ENCODE results near the gene MFSD11. TPM values are rescaled to one million over a fixed set of nuclear protein-coding genes. Genes with fewer than 3 reads are reported as not detected.

Gene MFSD11
- total RNA-seq, 2 donors from 2014 or later: 49.7 to 52.3 TPM

DNA sequence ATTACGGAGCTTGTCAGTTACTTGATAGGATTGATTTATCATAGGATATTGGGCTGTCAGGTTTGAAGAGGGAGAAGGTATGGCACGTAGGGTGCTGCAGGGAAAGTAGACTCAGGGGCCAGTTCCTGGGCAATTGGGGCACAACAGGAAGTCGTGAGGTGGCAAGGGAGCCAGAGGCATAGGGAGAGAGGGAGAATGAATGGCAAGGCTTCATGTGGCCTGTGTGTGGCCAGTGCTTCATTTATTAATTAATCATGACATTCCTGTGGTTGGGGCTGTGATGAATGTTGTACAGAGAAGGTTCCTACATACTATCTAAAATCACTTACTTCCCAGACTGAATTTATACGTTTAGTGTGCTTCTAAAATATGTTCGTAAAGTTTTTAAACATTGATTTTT is 19.3 kb downstream of the MFSD11 start:
- Histone ChIP-seq H3K4me3 (no peak overlapping the region), H3K4me1 (ENCODE audit: control insufficient read depth in 1 of 2, low read depth in 2 of 2) (no peaks in the 10 kb centered on the region), H3K36me3 (peaks cover 16% of the 10 kb centered on the region), H3K27ac (no peak overlapping the region), H3K27me3 (replicated peaks; ENCODE audit: insufficient read depth) (no peaks in the 10 kb centered on the region), H3K9me3 (no peaks in the 10 kb centered on the region)
- DNase-seq (ENCODE audit: low spot score) (no peak), ATAC-seq (ENCODE audit: insufficient number of reproducible peaks, low FRiP score, low read depth) (no peak)
- TF ChIP-seq, protein P1, sequence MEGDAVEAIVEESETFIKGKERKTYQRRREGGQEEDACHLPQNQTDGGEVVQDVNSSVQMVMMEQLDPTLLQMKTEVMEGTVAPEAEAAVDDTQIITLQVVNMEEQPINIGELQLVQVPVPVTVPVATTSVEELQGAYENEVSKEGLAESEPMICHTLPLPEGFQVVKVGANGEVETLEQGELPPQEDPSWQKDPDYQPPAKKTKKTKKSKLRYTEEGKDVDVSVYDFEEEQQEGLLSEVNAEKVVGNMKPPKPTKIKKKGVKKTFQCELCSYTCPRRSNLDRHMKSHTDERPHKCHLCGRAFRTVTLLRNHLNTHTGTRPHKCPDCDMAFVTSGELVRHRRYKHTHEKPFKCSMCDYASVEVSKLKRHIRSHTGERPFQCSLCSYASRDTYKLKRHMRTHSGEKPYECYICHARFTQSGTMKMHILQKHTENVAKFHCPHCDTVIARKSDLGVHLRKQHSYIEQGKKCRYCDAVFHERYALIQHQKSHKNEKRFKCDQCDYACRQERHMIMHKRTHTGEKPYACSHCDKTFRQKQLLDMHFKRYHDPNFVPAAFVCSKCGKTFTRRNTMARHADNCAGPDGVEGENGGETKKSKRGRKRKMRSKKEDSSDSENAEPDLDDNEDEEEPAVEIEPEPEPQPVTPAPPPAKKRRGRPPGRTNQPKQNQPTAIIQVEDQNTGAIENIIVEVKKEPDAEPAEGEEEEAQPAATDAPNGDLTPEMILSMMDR (IDR thresholded peaks at IDR 0.05): no peak

DNA sequence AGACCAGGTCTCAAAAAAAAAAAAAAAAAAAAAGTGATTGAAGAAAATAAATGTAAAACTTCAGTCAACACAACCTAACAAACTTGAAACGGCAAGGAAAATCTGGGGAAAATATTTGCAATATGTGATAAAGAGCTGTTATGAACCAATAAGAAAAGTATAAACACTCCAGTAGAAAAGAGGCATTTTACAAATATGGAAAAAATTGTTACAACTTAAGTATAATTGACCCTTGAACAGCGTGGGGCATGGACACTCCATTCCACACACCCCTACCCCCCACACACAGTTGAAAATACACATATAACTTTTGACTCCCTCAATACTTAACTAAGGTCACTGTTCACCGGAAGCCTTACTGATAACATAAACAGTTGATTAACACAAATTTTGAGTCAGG is 20.7 kb downstream of the MFSD11 start:
- H3K36me3 ChIP-seq: peaks cover 16% of the 10 kb centered on the region
- TF ChIP-seq, protein P1 (IDR thresholded peaks at IDR 0.05): no peak
- H3K27ac ChIP-seq: no peak overlapping the region
- no peaks in the 10 kb centered on the region for H3K4me1 ChIP-seq (ENCODE audit: control insufficient read depth in 1 of 2, low read depth in 2 of 2)
- H3K4me3 ChIP-seq: no peak overlapping the region
- H3K9me3 ChIP-seq: no peaks in the 10 kb centered on the region
- ATAC-seq (ENCODE audit: insufficient number of reproducible peaks, low FRiP score, low read depth) (no peak), DNase-seq (ENCODE audit: low spot score) (no peak)
- no peaks in the 10 kb centered on the region for H3K27me3 ChIP-seq (replicated peaks; ENCODE audit: insufficient read depth)

DNA sequence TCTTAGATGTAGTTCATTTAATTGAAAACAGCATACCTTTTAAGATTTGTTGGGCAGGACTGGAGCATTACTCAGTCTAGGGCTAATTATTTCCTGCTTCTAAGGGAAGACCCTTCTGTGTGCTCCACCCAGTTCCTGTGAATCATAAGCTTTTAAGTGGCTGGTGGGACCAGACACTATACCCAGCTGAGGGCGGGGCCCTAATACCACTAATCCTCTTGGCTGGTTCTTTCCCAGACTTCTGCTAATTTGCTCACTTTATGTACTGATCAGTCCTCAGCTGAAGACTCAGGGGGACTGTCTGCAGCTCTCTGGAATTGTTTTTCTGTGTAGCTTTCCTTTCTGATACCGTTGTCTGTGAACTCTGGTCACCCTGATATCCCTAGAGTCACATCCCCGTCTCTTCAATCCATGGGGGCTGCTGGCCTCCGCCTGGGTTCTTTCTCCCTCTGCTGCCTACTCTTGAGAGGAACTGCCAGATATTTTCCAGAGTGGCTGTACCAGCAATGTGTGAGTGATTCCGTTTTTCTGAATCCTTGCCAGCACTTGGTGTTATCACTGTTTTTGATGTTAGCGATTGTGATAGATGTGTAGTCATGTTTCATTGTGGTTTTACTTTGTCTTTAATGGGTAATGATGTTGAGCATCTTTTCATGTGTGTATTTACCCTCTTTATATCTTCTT is 35.1 kb downstream of the MFSD11 start:
- no peak overlapping the region for H3K27ac ChIP-seq
- ATAC-seq (ENCODE audit: insufficient number of reproducible peaks, low FRiP score, low read depth): no peak
- H3K4me3 ChIP-seq: no peak overlapping the region
- DNase-seq (ENCODE audit: low spot score): no peak
- H3K4me1 ChIP-seq (ENCODE audit: control insufficient read depth in 1 of 2, low read depth in 2 of 2): no peaks in the 10 kb centered on the region
- peaks cover 28% of the 10 kb centered on the region for H3K36me3 ChIP-seq
- H3K9me3 ChIP-seq: no peaks in the 10 kb centered on the region
- no peaks in the 10 kb centered on the region for H3K27me3 ChIP-seq (replicated peaks; ENCODE audit: insufficient read depth)
- TF ChIP-seq, protein P1 (IDR thresholded peaks at IDR 0.05): no peak

DNA sequence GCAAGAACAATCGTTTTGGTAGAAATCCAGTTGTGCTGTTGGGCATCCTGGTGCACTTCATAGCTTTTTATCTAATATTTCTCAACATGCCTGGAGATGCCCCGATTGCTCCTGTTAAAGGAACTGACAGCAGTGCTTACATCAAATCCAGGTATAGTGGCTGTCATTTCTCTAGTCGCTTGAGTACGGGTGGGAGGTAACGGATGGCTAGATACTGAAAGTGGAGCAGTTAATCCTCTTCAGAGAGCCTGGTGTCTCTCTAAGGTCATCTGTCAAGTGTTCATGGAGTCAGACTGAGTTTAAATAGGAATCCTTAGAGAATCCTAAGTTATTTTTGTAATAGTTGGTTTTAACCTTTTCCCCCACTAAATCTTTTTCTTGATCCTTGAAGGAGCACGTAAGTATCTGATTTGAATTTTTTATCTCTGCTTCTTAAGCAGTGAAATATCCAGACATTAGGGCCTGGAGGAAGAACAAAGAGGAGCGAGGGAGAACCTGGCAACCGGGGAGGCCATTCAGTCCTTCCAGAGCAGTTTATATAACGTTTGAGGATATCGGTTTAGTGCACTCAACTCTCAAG is 37.2 kb downstream of the MFSD11 start:
- no peak overlapping the region for H3K4me3 ChIP-seq
- ATAC-seq (ENCODE audit: insufficient number of reproducible peaks, low FRiP score, low read depth) (no peak), DNase-seq (ENCODE audit: low spot score) (no peak)
- no peaks in the 10 kb centered on the region for H3K9me3 ChIP-seq
- H3K36me3 ChIP-seq: peaks cover 27% of the 10 kb centered on the region
- H3K27ac ChIP-seq: no peak overlapping the region
- H3K27me3 ChIP-seq (replicated peaks; ENCODE audit: insufficient read depth): no peaks in the 10 kb centered on the region
- TF ChIP-seq, protein P1 (IDR thresholded peaks at IDR 0.05): no peak
- H3K4me1 ChIP-seq (ENCODE audit: control insufficient read depth in 1 of 2, low read depth in 2 of 2): no peaks in the 10 kb centered on the region

DNA sequence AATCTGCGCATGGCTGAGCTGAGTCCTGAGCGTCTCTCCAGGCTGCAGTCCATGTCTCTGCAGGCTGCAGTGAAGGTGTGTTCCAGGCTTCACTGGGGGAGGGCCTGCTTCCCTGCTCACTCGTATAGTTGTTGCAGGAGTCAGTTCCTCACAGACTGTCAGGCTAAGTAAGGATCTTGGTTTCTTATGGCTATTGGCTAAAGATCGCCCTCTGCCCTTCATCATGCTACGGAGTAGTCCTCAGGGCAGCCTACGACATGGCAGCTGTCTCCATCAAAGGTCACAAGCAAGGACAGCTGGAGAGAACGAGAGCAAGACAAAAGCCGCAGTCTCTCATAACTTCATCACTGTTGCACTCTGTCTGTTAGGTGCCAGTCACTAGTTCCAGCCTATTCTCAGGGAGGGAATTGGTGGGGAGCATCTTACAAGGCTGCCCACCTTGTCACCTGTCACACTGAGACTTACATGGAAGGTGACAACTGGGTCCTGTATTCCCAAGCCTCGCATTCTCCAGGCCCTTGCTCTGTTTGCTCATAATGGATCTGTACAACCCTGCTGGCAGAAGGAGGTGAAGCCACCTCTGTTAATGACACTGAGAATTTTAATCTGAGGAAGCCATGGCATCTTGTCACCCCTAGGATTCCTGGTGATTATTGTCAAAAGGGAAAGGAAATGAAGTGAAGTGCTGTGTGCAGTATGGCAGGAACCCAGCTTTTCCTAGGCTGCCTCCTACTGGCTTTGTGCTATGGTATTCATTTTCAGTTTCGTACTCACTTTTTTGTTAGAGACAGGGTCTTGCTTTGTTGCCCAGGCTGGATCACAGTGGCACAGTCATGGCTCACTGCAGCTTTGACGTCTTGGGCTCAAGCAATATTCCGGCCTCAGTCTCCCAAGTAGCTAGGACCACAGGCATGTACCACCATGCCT is 43.4 kb downstream of the MFSD11 start:
- no peak overlapping the region for H3K27ac ChIP-seq
- ATAC-seq (ENCODE audit: insufficient number of reproducible peaks, low FRiP score, low read depth) (no peak), DNase-seq (ENCODE audit: low spot score) (no peak)
- TF ChIP-seq, protein P1 (IDR thresholded peaks at IDR 0.05): no peak
- no peaks in the 10 kb centered on the region for H3K27me3 ChIP-seq (replicated peaks; ENCODE audit: insufficient read depth)
- peaks cover 30% of the 10 kb centered on the region for H3K36me3 ChIP-seq
- no peaks in the 10 kb centered on the region for H3K4me1 ChIP-seq (ENCODE audit: control insufficient read depth in 1 of 2, low read depth in 2 of 2)
- H3K4me3 ChIP-seq: no peak overlapping the region
- H3K9me3 ChIP-seq: no peaks in the 10 kb centered on the region

Measured in thoracic aorta (tissue), 2 donors.